HEK293 (cell line): ENCODE results near the gene CPAMD8.

ENCODE experiments used
- CTCF ChIA-PET: fragments of 350-600 bp; formaldehyde crosslinking; extraction: SDS; loops from one replicate; lab custom pipeline; 2021; ENCODE audit warnings: antibody characterized with exemption; lab: Yijun Ruan, JAX
- POLR2A ChIA-PET: fragments of 300-600 bp; formaldehyde crosslinking; extraction: SDS; loops from one replicate; lab custom pipeline; 2020; ENCODE audit warnings: antibody characterized with exemption, inconsistent platforms; lab: Yijun Ruan, JAX
- H3K27ac ChIP-seq: fragments of 200-500 bp; sonication (Bioruptor generic); 2 replicates; pipeline ENCODE4 v1.5.1; 2014; ENCODE audit warnings: low read depth, low read length, control low read depth, inconsistent platforms; ENCODE audit errors: extremely low read depth
- H3K36me3 ChIP-seq, 2 experiments: fragments of 200-500 bp in 1 of 2; sonication (Bioruptor generic) in 1 of 2; 1 replicate in 1 of 2; 2 replicates in 1 of 2; pipeline ENCODE4 v1.5.1; 2014 to 2017; ENCODE audit warnings: inconsistent platforms in 2 of 2, low read length in 2 of 2; ENCODE audit not compliant: control insufficient read depth in 2 of 2, insufficient read depth in 1 of 2
- H3K4me1 ChIP-seq: fragments of 200-500 bp; sonication (Bioruptor generic); 2 replicates; pipeline ENCODE4 v1.5.1; 2014; ENCODE audit warnings: mild to moderate bottlenecking, low read length, inconsistent platforms; ENCODE audit not compliant: control insufficient read depth, insufficient read depth
- H3K4me3 ChIP-seq: 2 replicates; pipeline ENCODE4 v1.5.1; 2011; ENCODE audit warnings: low read depth, mild to moderate bottlenecking, control low read depth, low read length, moderate library complexity
- H3K9me3 ChIP-seq: fragments of 200-500 bp; sonication (Bioruptor generic); 2 replicates; pipeline ENCODE4 v1.5.1; 2014; ENCODE audit warnings: low read depth, low read length, inconsistent platforms; ENCODE audit not compliant: control insufficient read depth, insufficient read depth
- PATZ1 ChIP-seq: fragments of 450-650 bp; formaldehyde crosslinking; IDR thresholded peaks from 2 replicates; pipeline ENCODE4 v1.5.1; 2016; ENCODE audit warnings: missing biosample characterization, missing genetic modification characterization
- PRDM2 ChIP-seq: fragments of 450-650 bp; formaldehyde crosslinking; IDR thresholded peaks from 2 replicates; pipeline ENCODE4 v1.5.1; 2016; ENCODE audit warnings: missing biosample characterization, missing genetic modification characterization, borderline replicate concordance
- ZBTB17 ChIP-seq: fragments of 450-650 bp; formaldehyde crosslinking; IDR thresholded peaks from 2 replicates; pipeline ENCODE4 v1.5.1; 2016; ENCODE audit warnings: missing biosample characterization, missing genetic modification characterization
- ZNF529 ChIP-seq: fragments of 450-650 bp; formaldehyde crosslinking; IDR thresholded peaks from 2 replicates; pipeline ENCODE4 v1.5.1; 2017; ENCODE audit warnings: missing genetic modification characterization, missing biosample characterization; ENCODE audit not compliant: insufficient replicate concordance
- ZNF549 ChIP-seq: fragments of 450-650 bp; IDR thresholded peaks from 2 replicates; pipeline ENCODE4 v1.5.1; 2018; ENCODE audit warnings: missing biosample characterization, missing genetic modification characterization, mild to moderate bottlenecking, inconsistent platforms, moderate library complexity
- ZNF654 ChIP-seq: fragments of 450-650 bp; formaldehyde crosslinking; IDR thresholded peaks from 2 replicates; pipeline ENCODE4 v1.5.1; 2016; ENCODE audit warnings: low read depth, missing biosample characterization, missing genetic modification characterization
- ZSCAN18 ChIP-seq: fragments of 450-650 bp; formaldehyde crosslinking; IDR thresholded peaks from 2 replicates; pipeline ENCODE4 v1.5.1; 2016; ENCODE audit warnings: missing biosample characterization, missing genetic modification characterization
- TF ChIP-seq, protein P1 (sequence below): IDR thresholded peaks from 2 replicates; pipeline ENCODE4 v1.6.1; 2011; ENCODE audit warnings: mild to moderate bottlenecking, low read depth, low read length, borderline replicate concordance
- TF ChIP-seq, protein P2 (sequence below): fragments of 450-650 bp; formaldehyde crosslinking; IDR thresholded peaks from 2 replicates; pipeline ENCODE4 v1.5.1; 2017; ENCODE audit warnings: missing biosample characterization, missing genetic modification characterization

The CPAMD8 gene

GRCh38 chr19:16949496-16950023, 77.0 kb downstream of the CPAMD8 start:
- CTCF ChIA-PET: no interaction called here
- H3K4me1 ChIP-seq: no peaks in the 10 kb centered on the region
- no peak overlapping the region for H3K27ac ChIP-seq
- no peak for TF ChIP-seq PRDM2 (tag by site-specific recombination)
- no peak for TF ChIP-seq ZNF549 (tag by site-specific recombination)
- no peak for TF ChIP-seq PATZ1
- POLR2A ChIA-PET: no interaction called here
- H3K9me3 ChIP-seq: no peaks in the 10 kb centered on the region
- no peaks in the 10 kb centered on the region for H3K36me3 ChIP-seq
- H3K4me3 ChIP-seq: no peak overlapping the region

GRCh38 chr19:16946951-16947940, 79.4 kb downstream of the CPAMD8 start:
- no peak for TF ChIP-seq ZBTB17
- no peak for TF ChIP-seq ZNF654 (tag by site-specific recombination)
- TF ChIP-seq, protein P1, sequence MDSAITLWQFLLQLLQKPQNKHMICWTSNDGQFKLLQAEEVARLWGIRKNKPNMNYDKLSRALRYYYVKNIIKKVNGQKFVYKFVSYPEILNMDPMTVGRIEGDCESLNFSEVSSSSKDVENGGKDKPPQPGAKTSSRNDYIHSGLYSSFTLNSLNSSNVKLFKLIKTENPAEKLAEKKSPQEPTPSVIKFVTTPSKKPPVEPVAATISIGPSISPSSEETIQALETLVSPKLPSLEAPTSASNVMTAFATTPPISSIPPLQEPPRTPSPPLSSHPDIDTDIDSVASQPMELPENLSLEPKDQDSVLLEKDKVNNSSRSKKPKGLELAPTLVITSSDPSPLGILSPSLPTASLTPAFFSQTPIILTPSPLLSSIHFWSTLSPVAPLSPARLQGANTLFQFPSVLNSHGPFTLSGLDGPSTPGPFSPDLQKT: no peak
- TF ChIP-seq ZSCAN18 (tag by site-specific recombination): no peak
- TF ChIP-seq, protein P2, sequence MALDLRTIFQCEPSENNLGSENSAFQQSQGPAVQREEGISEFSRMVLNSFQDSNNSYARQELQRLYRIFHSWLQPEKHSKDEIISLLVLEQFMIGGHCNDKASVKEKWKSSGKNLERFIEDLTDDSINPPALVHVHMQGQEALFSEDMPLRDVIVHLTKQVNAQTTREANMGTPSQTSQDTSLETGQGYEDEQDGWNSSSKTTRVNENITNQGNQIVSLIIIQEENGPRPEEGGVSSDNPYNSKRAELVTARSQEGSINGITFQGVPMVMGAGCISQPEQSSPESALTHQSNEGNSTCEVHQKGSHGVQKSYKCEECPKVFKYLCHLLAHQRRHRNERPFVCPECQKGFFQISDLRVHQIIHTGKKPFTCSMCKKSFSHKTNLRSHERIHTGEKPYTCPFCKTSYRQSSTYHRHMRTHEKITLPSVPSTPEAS (tag by site-specific recombination): 0 out of 2 replicates have a peak, but pooled peaks have one; percentile 56
- no peak for TF ChIP-seq ZNF529 (tag by site-specific recombination)
- H3K4me1 ChIP-seq: no peaks in the 10 kb centered on the region
- no peak overlapping the region for H3K27ac ChIP-seq
- POLR2A ChIA-PET: no interaction called here
- CTCF ChIA-PET: interaction anchor here (0.6 kb wide), 1 partner anchor 27 kb away, joined by 6 read pairs; no protein-coding TSS in a partner anchor
- no peaks in the 10 kb centered on the region for H3K9me3 ChIP-seq
- H3K4me3 ChIP-seq: no peak overlapping the region
- no peaks in the 10 kb centered on the region for H3K36me3 ChIP-seq
